Mesangial cell (primary cell): Measurements from ENCODE around the gene PAFAH1B1. TPM values are rescaled to one million over a fixed set of nuclear protein-coding genes. Genes with fewer than 3 reads are reported as not detected.

ENCODE experiments used
- total RNA-seq: library from RNA; depleted of rRNA; stranded (reverse); fragments of >200 nt; gene quantifications from 2 replicates; pipeline ENCODE4 v1.2.3, GENCODE V29; 2015

PAFAH1B1 gene
- total RNA-seq, result 42.2 and 47.2 TPM in 2 replicates

DNA sequence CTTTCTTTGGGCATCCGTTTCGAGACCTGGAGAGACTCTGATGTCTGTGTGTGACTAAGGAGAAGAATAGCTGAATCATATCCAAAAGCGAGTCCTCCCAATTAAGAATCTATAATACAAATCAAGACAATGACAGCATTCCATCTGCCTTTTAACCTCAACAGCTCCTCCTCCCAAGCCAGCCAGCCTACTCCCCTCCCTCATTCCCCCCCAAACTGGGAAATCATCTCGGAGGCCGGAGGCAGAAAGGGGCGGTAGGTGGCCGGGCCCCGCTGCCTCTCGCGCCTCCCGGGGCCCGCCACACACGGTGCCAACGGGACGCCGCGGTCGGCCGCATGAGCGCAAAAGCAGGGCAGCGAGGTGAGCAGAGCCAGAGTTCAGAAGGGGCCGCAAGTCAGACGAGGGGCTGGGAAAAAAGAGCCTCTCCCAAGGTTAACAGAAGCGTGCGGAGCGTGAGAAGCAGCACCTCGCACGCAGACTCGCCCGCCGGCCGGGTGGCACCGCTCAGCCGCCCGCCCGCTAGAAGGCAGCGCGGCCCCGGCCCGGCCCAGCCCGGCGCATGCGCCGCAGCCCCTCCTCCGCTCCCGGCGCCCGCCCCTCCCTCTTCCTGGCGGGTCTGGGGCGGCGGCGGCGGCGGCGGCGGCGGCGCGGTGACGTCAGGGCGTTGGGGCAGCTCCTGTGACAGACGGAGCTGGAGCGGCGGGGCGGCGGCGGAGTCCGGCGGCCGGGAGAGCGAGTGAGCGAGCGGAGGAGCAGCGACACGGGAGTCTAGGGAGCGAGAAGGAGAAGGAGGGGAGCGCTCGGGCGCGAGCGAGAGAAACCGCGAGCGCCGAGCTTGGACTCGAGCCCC, at the start of gene PAFAH1B1:
Gene PAFAH1B1 (plus strand): TSS at position 684 of the 850 bp plus-strand sequence. CDS start 44,635 bp downstream, outside the sequence.

DNA sequence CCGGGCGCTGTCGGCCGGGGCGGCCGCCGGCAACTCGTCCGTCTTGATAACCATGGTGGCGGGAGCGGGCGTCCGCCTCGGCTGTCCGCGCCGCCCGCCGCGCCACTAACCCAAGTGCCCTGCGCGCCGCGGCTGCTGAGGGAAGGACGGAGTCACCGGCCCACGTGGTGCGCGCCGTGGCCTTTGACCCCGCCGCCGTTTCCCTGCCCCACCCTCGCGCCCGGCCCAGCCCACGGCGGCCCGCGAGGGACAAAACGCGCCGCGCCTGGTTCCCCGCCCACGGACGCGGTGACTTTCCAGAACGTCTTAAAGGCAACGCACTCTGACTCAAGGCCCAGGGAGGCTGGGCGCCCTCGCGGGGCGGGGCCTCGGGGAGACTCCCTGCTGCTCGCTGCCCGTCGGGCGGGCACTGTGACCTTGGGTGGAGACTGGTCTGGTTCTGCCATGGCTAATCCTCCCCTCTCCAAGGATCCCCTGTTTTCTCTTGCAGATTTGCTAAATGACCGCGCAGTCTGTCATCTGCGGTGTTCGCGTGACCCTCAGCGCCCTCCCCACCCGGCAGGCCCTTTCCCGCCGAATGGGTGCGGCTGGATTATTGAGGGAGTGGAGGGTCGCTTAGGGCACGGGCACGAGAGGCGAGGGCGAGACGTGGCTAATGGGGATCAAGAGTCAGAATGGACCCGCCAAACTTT, 118.3 kb downstream of the PAFAH1B1 start, which contains the start of gene CLUH:
Gene CLUH (minus strand): TSS at position 157 of the 692 bp plus-strand sequence. CDS start 103 bp downstream, at position 54.

Other genes starting within 250 kb of the PAFAH1B1 start
- gene MNT, start 192.6 kb upstream of the PAFAH1B1 start, total RNA-seq, result 7.7 and 15.7 TPM in 2 replicates
- 16.1 and 18.6 TPM in 2 replicates for gene METTL16, start 81.8 kb upstream of the PAFAH1B1 start, total RNA-seq
- 82.5 and 98.7 TPM in 2 replicates for gene CLUH, start 118.1 kb downstream of the PAFAH1B1 start, total RNA-seq
- gene CCDC92B, start 156.0 kb downstream of the PAFAH1B1 start, total RNA-seq, result 0.16 TPM in 1 of 2 replicates, not detected in the other
- gene RAP1GAP2, start 202.8 kb downstream of the PAFAH1B1 start, total RNA-seq, result 14.3 and 24.1 TPM in 2 replicates